GM12872 (cell line): ENCODE results near the gene MARCHF3.

Source experiments
- TF ChIP-seq, protein P1 (sequence below): IDR thresholded peaks from 3 replicates; pipeline ENCODE4 v1.5.1; 2011; ENCODE audit warnings: low read depth, mild to moderate bottlenecking, low read length, moderate library complexity; ENCODE audit not compliant: insufficient read depth

MARCHF3 gene

DNA sequence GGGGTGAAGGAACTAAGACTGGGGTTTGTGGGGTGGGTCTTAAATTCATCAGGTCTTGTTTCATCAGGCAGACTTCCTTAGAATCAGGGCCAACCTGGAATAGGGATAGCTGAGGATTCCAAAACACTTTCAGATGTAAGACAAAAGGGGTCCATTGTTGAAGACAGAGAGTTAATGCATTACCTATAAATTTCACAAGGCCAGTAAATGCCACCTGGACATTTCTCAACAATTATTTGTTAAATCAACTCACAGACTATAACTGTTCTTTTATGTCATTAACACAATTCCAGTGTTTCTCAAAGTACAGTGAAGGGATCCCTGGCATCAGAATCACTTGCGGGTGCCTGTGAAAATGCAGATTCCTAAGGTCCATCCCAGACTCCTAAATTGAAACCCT is 2.8 kb downstream of the MARCHF3 start:
- TF ChIP-seq, protein P1, sequence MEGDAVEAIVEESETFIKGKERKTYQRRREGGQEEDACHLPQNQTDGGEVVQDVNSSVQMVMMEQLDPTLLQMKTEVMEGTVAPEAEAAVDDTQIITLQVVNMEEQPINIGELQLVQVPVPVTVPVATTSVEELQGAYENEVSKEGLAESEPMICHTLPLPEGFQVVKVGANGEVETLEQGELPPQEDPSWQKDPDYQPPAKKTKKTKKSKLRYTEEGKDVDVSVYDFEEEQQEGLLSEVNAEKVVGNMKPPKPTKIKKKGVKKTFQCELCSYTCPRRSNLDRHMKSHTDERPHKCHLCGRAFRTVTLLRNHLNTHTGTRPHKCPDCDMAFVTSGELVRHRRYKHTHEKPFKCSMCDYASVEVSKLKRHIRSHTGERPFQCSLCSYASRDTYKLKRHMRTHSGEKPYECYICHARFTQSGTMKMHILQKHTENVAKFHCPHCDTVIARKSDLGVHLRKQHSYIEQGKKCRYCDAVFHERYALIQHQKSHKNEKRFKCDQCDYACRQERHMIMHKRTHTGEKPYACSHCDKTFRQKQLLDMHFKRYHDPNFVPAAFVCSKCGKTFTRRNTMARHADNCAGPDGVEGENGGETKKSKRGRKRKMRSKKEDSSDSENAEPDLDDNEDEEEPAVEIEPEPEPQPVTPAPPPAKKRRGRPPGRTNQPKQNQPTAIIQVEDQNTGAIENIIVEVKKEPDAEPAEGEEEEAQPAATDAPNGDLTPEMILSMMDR, result no peak

DNA sequence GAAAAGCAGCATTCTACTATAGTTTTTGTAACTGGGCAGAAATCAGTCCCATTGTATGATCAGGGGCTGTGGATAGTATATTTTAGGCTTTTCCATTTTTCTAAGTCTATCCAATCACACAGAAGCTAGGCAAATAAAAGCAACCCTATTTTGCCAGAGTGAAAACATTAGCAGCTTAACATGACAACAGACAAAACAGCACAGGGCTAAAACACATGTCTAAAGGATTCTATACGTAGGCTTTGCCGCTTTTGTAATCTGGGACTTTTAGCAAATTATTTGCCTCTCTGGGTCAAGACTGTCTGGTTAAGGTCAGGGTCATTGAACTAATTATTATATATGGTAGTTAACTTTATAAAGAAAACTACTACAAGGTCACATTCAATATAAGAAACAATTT is 4.2 kb downstream of the MARCHF3 start:
- TF ChIP-seq, protein P1, result no peak

DNA sequence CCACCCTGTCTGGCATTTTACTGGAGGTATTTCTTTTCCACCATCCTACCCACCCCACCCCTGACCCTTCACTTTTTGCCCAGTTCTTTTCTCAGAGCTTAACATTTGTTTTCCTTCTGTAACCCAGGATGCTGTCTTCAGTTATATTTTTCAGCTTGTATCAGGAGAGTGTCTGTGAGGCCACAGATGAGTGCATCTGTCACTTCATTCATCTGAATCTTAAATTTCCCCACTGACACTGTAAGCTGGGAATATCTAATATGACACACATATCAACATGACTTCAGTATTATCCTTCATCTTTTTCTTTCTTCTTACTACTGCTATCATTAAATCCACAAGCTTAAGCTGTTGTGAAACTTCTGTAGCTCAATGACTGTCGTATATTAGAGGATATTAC is 4.9 kb downstream of the MARCHF3 start:
- TF ChIP-seq, protein P1, result no peak

DNA sequence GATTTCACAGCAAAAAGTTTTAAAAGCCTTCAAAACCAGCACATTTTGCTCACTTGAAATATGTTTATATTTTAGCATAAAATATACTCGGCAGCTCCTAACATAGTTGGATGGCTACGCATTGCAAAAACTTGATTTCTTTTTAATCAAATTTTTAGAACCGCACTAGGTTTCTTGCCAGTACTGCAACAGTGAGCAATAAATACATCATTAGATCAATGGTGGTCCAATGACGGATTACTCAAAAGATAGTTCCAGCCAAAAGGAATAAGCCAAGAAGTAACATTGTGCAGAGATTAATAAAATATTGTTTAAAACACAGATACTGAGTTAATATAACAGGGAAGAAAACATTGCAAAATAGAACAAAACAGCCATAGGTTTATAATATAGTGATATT is 5.5 kb downstream of the MARCHF3 start:
- TF ChIP-seq, protein P1, result no peak

DNA sequence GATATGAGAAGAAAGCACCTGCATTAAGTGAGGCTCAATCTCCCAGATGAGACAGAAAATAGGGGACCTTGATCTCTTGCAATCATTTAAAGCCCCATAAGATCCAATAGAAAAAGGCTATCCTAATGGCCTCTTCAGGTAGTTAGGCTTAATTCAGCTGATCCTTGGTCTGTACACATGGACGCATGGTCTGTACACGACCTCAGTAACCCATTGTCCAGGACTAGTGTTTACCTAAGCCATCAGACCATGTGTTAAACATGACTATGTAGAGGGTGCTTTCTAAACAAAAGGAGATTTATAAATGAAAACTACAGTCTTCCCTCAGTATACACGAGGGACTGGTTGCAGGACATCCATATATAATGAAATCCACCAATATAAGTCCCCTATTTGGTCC is 7.5 kb downstream of the MARCHF3 start:
- TF ChIP-seq, protein P1, result no peak

DNA sequence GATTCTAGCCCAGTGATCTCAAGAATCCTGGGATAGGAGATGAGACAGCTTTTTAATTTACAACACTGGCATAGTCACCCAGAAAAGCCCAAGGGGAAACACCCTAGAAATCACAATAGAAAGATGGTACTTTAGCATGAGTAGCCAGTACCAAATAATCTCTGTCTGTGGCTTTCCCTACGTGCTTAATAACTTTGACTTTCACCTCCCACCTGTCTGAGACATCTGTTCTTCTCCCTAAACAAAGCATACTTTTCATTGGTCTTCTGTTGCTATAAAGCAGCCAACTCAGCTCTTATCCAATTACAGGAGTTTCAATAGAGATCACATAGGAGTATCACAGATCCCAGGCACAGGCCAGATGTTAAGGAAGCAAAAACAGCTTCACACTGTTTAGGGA is 10.4 kb downstream of the MARCHF3 start:
- TF ChIP-seq, protein P1, result no peak

DNA sequence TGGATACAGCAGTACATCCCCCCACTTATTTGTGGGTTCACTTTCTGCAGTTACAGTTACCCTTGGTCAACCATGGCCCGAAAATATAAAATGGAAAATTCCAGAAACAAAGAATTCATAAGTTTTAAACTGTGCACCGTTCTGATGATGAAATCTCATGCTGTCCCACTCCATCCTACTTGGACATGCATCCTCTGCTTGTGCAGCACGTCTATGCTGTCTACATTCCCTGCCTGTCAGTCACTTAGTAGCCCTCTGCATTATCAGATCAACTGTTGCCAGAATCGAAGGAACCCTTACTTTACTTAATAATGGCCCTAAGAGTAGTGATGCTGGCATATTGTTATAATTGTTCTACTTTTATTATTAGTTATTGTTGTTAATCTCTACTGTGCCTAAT is 14.6 kb downstream of the MARCHF3 start:
- TF ChIP-seq, protein P1, result no peak

DNA sequence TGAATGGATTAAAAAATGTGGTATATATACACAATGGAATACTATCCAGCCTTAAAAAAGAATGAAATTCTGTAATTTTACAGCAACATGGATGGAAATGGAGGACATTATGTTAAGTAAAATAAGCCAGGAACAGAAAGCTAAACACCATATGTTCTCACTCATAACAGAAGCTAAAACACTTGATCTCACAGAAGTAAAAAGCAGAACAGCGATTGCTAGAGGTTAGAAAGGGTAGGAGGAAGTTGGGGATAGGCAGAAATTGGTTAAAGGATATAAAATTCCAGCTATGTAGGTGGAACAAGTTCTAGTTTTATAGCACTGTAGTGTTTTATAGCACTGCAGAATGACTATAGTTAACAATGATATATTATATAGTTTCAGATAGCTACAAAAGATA is 15.8 kb downstream of the MARCHF3 start:
- TF ChIP-seq, protein P1, result no peak
